HG02840 (cell line): ENCODE measurements around the gene GCLC.

Source experiments
- ATAC-seq: cut with Tn5 transposase; IDR thresholded peaks from one replicate; pipeline ENCODE4 v1.9.1; 2021; ENCODE audit warnings: mild to moderate bottlenecking, moderate library complexity, moderate number of reproducible peaks; ENCODE audit not compliant: unreplicated experiment, low FRiP score

GCLC gene

DNA sequence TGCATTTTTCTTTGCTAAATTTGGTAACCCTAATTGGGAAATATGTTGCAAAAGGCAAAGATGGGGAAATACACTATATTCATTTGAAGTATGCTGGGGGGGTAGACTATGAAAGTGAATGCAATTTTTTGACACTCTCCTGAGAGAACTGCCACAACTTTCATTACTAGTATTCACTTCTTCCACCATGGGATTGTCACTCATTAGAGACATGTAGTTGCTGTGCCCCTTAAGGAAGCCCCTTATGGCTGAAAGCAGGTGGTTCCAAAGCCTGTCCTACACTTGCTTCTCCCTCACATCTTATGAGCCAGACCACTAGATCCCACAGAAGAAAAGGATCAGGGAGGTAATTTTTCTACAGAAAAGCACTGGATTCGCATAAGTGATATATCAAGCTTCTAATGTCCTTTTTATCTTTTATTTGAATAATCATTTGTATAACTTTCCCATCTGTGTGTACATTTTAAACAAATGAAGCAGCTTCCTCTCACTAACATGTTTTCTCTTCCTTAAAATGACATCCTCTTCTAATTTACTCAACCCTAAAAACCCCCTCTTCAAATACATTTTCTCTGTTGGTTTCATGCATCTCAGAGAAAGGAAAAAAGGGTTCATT is 83.8 kb downstream of the GCLC start:
- no peak for ATAC-seq

DNA sequence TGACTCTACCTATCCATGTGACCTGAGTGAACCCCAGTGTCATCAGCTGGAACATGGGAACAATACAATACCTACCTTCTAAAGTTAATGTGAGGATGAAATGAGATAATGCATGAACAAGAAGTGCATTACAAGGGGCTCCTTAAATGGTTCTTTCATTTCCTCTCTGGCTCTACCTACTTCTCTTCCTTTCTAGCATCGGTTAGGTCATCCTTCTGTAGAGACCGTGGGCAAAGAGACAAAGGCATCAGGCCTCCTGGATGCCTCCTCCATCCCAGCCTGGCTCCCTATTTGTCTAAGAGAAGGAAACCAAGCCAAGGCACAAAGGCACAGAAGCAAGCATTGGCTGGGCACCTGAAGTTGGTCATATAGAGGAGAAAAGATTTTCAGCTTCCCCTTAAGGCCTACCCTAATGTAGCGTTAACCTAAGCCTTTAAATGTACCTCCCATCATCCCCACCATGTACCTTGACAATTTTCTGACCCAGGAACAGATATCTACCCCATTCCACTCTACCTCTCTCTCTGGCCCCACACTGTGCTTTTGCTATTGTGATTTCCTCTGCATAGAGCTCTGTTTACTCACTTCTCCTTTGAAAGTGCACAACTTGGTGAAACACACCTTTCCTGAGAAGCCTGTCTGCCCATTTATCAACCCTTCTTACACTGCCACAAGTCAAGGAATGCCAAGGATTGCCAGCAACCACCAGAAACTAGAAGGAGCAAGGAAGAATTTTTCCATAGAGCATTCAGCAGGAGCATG is 86.6 kb downstream of the GCLC start:
- no peak for ATAC-seq

DNA sequence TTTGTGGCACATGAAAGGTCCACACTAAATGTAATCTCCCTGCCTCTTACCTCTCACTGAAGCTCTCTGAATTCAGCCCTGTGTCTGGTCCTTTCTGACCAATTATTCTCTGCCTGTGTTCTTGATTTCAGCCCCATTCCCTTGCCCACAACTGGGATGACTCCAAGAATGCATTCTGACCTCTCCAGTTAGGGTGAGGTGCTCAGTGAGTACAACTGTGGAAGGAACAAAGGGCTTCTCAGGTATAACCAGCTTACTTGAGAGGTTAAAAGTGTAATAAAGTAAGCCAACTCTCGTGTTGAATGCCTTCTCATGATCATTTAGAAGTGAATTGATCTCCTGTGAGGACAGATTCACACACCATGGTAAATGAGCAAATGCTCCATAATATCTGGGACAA is 88.1 kb downstream of the GCLC start:
- ATAC-seq, result no peak

DNA sequence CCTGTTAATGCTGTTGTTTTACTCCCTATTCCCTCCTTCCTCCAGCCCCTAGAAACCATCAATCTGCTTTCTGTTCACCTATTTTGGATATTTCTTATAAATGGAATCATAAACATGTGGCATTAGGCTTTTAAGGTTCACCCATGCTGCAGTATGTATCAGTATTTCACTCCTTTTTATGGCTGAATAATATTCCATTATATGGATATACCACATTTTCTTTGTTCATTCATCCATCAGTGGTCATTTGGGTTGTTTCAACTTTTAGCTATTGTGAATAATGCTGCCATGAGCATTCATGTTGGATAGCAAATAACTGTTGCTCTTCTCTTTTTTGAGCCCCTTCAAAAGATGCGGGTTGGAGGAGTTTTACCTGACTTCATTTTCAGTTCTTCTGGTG is 89.2 kb downstream of the GCLC start:
- no peak for ATAC-seq

DNA sequence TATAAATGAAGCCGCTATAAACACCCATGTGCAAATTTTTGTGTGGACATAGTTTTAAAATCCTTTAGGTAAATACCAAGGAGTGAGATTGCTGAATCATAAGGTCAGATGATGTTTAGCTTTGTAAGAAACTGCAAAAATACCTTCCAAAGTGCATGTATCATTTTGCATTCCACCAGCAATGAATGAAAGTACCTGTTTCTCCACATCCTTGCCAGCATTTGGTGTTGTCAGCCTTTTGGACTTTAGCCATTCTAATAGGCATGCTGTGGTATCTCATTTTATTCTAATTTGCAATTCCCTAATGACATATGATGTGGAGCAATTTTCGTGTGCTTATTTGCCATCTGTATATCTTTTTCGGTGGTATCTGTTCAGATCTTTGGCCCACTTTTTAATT is 93.7 kb downstream of the GCLC start:
- no peak for ATAC-seq

DNA sequence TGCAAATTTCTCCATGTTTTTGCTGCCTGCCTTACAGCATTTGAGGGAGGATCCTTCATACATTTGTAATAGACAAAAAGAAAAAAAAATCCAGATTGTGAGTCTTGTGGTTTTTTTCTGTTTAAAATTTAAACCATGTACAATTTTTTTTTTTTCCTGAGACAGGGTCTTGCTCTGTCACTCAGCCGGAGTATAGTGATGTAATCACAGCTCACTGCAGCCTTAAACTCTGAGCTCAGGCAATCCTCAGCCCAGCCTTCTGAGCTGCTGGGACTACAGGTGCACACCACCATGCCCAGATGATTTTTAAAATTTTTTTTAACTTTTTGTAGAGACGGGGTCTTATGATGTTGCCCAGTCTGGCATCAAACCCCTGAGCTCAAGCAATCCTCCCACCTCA is 97.0 kb downstream of the GCLC start:
- no peak for ATAC-seq
